Brain microvascular endothelial cell (primary cell): ENCODE results near the gene TOB1.

Source experiments
- DNase-seq: peaks from one replicate; pipeline ENCODE4 v3.0.0-alpha.2; 2020
- H3K27ac ChIP-seq: fragments of 250-450 bp; sonication (Bioruptor Pico); 2 replicates; pipeline ENCODE4 v1.5.1; 2020; ENCODE audit warnings: mild to moderate bottlenecking, moderate library complexity
- H3K27me3 ChIP-seq: fragments of 250-450 bp; sonication (Bioruptor Pico); replicated peaks from 2 replicates; pipeline ENCODE4 v1.5.1; 2020; ENCODE audit warnings: mild to moderate bottlenecking
- H3K36me3 ChIP-seq: fragments of 250-450 bp; sonication (Bioruptor Pico); replicated peaks from 2 replicates; pipeline ENCODE4 v1.5.1; 2020; ENCODE audit warnings: mild to moderate bottlenecking
- H3K4me3 ChIP-seq: 2 replicates; pipeline ENCODE4 v1.5.1; 2011; ENCODE audit warnings: low read depth, mild to moderate bottlenecking, control low read depth, low read length, moderate library complexity
- in situ Hi-C: cut with HindIII; loops from 2 replicates; pipeline ENCODE4 v1.10.0; 2017; ENCODE audit warnings: low sequenced_read_pairs, low pct_ligation_motif_present
- TF ChIP-seq, protein P1 (sequence below): IDR thresholded peaks from 2 replicates; pipeline ENCODE4 v1.5.1; 2011; ENCODE audit warnings: low read depth, mild to moderate bottlenecking, moderate library complexity, low read length, control low read depth, inconsistent platforms; ENCODE audit errors: missing control alignments

TOB1 gene

DNA sequence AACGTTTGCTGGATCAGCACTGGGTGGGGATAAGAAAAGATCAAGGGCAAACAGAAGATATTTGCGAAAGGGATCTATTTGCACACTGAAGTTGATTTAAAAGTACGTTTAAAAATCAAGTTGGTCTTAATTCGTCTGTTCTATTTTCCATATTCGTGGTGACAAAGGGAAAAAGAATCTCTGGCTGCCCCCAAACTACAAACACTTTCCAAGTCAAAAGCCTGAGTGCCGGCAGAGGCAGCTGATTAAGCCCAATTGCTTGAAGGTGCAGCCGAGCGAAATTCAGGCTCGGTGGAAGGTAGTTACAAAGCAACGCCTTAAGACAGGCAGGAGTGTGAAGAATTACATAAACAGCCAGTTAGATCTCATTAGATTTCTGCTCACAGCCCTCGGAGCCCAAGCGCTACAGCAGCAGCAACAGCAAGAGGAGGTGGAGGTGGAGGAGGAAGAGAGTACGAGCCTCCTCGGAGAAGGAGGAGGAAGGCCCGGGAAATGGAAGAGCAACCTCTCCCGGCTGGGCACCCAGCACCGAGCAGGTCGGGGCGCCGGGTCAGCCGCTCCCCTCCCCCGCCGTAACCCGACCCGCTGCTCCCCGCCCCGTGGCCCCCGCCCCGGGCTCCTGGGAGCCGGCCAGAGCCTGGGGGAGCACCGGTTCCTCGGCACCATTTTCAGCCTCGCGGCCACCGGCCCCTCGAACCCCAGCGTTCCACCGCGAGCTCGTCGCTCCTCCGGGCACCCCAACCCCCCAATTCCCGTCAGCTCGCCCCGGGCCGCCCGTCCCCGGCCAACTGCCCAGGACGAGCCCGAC lies 890 bp downstream of the TOB1 start:
- H3K36me3 ChIP-seq: peaks cover 9% of the 10 kb centered on the region
- H3K27ac ChIP-seq: peak overlapping the region; percentile 91
- no peaks in the 10 kb centered on the region for H3K27me3 ChIP-seq
- H3K4me3 ChIP-seq: peak overlapping the region; percentile 84
- peak; percentile 12 for DNase-seq
- TF ChIP-seq, protein P1, sequence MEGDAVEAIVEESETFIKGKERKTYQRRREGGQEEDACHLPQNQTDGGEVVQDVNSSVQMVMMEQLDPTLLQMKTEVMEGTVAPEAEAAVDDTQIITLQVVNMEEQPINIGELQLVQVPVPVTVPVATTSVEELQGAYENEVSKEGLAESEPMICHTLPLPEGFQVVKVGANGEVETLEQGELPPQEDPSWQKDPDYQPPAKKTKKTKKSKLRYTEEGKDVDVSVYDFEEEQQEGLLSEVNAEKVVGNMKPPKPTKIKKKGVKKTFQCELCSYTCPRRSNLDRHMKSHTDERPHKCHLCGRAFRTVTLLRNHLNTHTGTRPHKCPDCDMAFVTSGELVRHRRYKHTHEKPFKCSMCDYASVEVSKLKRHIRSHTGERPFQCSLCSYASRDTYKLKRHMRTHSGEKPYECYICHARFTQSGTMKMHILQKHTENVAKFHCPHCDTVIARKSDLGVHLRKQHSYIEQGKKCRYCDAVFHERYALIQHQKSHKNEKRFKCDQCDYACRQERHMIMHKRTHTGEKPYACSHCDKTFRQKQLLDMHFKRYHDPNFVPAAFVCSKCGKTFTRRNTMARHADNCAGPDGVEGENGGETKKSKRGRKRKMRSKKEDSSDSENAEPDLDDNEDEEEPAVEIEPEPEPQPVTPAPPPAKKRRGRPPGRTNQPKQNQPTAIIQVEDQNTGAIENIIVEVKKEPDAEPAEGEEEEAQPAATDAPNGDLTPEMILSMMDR: no peak
- in situ Hi-C loops: no loop called here

DNA sequence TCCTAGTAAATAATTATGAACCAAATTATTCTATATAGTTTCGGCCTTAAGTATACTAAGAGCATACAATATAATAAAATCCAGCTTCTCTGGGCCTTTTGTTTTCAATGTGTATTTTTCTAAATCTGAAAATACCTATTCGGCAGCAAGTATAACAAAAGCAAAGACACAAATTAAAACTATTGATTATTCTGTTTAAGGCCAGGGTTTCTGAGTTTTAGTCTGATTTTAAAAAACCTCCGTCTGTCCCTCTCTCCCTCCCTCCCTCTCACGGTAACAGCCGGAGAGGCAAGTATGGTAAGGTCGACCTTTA lies 1.5 kb downstream of the TOB1 start:
- no peak for DNase-seq
- in situ Hi-C loops: no loop called here
- Histone ChIP-seq H3K4me3 (peak overlapping the region; percentile 84), H3K27me3 (no peaks in the 10 kb centered on the region), H3K27ac (no peak overlapping the region), H3K36me3 (peaks cover 9% of the 10 kb centered on the region)
- TF ChIP-seq, protein P1: no peak

DNA sequence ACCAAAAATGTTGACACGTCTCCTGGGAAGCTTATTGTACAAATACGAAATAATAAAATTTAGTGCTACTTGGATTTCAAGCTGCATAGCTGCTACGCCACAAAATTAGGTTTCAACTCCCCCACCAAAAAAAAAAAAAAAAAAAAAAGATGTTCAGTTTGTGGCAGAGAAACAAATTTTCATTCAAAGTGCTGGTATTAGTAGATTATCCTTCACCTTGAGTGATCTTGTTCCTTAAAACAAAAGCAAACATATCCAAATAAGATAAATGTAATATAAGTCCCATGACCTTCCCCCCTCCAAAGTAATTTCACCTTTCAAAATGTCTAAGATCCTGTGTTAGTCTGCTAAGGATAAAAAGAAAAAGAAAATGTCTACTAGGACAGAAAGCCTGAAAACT lies 2.2 kb downstream of the TOB1 start:
- no peak overlapping the region for H3K27ac ChIP-seq
- H3K4me3 ChIP-seq: no peak overlapping the region
- DNase-seq: no peak
- in situ Hi-C loops: no loop called here
- TF ChIP-seq, protein P1: no peak
- H3K36me3 ChIP-seq: peaks cover 9% of the 10 kb centered on the region
- H3K27me3 ChIP-seq: no peaks in the 10 kb centered on the region

DNA sequence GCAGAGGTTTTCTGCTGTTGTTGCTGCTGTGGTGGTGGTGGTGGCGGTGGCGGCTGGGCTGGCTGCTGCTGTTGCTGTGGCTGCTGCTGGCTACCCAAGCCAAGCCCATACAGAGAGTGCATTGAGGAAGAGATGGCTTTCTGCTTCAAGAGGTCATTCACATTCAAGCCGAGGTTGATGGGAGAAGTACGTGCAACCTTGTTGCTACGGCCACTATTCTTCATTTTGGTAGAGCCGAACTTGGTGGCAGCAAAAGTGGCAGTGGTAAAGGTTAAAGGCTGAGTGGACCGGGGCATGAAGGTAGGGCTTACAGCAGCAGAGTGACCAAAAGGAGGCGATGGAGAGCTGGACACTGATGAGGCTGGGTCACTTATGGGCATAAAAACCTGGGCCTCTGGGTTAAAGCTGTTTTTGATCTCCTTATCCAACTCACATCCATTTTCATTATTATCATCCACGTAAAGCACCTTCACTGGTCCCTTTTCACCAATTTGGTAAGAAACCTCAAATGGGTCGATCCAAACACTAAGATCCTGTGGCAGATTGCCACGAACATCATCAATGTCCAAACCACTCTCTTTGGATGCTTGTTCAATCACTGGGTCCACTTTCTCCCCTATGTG lies 2.8 kb downstream of the TOB1 start:
- H3K4me3 ChIP-seq: no peak overlapping the region
- H3K27ac ChIP-seq: no peak overlapping the region
- DNase-seq: no peak
- in situ Hi-C loops: no loop called here
- H3K36me3 ChIP-seq: peaks cover 9% of the 10 kb centered on the region
- H3K27me3 ChIP-seq: no peaks in the 10 kb centered on the region
- TF ChIP-seq, protein P1: peak; percentile 76

DNA sequence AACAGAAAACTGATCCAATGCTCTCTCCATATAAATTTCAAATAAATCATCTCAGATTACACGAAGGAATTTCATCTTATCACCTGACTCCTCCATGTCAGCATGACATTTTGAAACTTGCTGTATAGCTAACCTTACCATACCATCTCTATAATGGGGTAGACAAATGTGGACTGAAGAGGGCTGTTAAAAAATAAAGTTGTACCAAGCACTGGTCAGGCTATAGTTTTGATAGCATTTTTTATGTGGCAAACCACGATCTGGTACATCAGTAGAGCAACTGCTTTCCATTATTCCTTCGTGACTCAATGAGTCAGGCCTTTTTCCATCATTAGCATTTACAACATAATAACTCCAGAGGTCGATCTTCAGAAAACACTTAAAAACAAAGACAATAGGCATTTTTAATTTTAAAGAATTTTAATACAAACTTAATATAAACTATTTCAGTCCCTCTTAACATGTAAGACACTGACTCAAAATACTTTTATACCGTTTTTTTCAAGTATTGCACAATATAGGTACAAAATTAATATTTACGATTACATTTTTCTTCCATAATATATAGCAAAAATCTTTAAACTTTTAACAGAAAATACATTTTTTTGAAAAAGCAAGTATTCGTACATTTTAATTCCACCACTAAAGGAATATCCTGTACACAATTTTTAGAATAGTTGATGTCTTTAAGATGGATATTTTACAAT lies 4.2 kb downstream of the TOB1 start:
- Histone ChIP-seq H3K36me3 (peaks cover 9% of the 10 kb centered on the region), H3K27ac (no peak overlapping the region), H3K4me3 (no peak overlapping the region), H3K27me3 (no peaks in the 10 kb centered on the region)
- in situ Hi-C loops: no loop called here
- DNase-seq: no peak
- TF ChIP-seq, protein P1: no peak
